ENCODE data around the gene TPSD1. TPM values are rescaled to one million over a fixed set of nuclear protein-coding genes. Genes with fewer than 3 reads are reported as not detected.

Gene TPSD1
- total and polyA plus RNA-seq, 10 of the 15 experiments (the other 5 are each of a cell fraction or from before 2014, with no cell fraction given), result not detected

DNA sequence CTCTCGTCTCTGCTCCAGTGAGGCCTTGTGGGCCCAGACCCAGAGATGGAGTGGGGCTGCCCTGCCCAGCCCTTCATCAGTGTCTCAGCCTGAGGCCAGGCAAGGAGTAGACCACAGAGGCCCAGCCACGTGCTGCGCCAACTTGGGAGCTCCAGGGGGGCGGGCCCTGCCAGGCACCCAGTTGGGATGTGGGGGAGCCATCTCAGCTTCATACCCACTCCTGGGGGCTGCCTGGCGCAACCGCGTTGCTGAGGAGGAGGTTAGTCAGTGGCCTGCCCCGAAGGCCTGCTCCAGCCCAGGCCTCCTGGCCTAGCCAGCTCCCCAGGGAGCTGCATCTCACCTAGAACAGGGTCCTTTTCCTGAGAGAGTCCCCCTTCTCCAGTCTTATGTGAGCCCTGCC is 42.6 kb upstream of the TPSD1 start:
- intact Hi-C loops (cut with micrococcal nuclease; ENCODE audit: unreplicated experiment), result no loop called here
- H3K4me1 ChIP-seq (ENCODE audit: control insufficient read depth, insufficient read depth, low read length), result no peaks in the 10 kb centered on the region
- 43% methylated on average over 8 of the region's 8 CpGs for WGBS (ENCODE audit: insufficient coverage, insufficient replicate concordance, low lambda C conversion rate, missing lambda C conversion rate)
- SMC1A ChIA-PET (ENCODE audit: uncharacterized antibody, unreplicated experiment), result no interaction called here
- POLR2A ChIA-PET, result no interaction called here
- no peak overlapping the region for H2AFZ ChIP-seq (ENCODE audit: control insufficient read depth, low read depth, low read length)
- ATAC-seq (no peak), FAIRE-seq (no peak), DNase-seq (ENCODE audit: low read depth, low spot score) (no peak)
- H3K9ac ChIP-seq (ENCODE audit: control insufficient read depth, insufficient read depth, low read length), result no peak overlapping the region
- H3K4me2 ChIP-seq (ENCODE audit: control insufficient read depth, insufficient read depth), result no peak overlapping the region
- TF ChIP-seq WRNIP1 (IDR thresholded peaks at IDR 0.05; ENCODE audit: borderline replicate concordance, low read depth, low read length), result no peak
- no peaks in the 10 kb centered on the region for H3K79me2 ChIP-seq (ENCODE audit: control insufficient read depth, insufficient read depth, low read length)
- RAD21 ChIA-PET (ENCODE audit: unreplicated experiment), result no interaction called here
- no peaks in the 10 kb centered on the region for H4K20me1 ChIP-seq (ENCODE audit: control insufficient read depth, insufficient read depth)
- H3K27ac ChIP-seq (ENCODE audit: control insufficient read depth, insufficient read depth), result no peak overlapping the region
- no peaks in the 10 kb centered on the region for H3K36me3 ChIP-seq (ENCODE audit: control insufficient read depth in 2 of 2, insufficient read depth in 2 of 2, low read length in 1 of 2)
- no TSS peak for BruUV-seq (replicated peaks)
- H3K27me3 ChIP-seq (replicated peaks in 1 of 2; ENCODE audit: control insufficient read depth in 2 of 2, insufficient read depth in 2 of 2, low read length in 1 of 2), result no peaks in the 10 kb centered on the region
- in situ Hi-C loops (cut with MboI), result no loop called here
- H3K9me3 ChIP-seq (replicated peaks; ENCODE audit: control insufficient read depth, insufficient read depth, low read length), result no peaks in the 10 kb centered on the region
- H3K4me3 ChIP-seq, result no peak overlapping the region
- CTCF ChIA-PET, result no interaction called here

DNA sequence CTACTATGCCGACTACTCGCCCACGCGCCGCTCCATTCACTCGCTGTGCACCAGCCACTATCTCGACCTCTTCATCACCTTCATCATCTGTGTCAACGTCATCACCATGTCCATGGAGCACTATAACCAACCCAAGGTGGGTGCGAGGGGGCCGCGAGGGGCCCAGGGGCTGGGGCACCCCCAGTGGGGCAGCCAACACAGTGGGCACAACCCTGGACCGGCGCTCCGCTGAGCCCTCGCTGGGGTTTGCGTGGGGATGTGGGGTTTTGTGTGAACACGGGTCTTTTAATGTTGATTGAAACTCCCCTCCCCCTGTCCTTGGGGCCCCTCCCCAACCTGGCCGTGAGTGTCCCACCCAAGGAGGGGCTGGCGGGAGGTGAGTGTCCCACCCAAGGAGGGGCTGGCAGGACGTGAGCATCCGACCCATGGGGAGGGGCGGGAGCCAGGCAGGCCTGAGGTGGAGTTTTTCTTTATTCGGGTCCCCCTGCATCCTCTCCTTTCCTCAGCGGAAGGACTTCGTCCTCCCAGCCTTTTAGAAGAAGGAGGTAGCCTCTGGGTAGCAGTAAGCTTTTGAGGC is 42.0 kb upstream of the TPSD1 start:
- intact Hi-C loops (cut with micrococcal nuclease; ENCODE audit: unreplicated experiment) (no loop called here), in situ Hi-C loops (cut with MboI) (no loop called here)
- WGBS (ENCODE audit: insufficient coverage, insufficient replicate concordance, low lambda C conversion rate, missing lambda C conversion rate), result 62% methylated on average over 24 of the region's 25 CpGs
- H3K27me3 ChIP-seq (replicated peaks in 1 of 2; ENCODE audit: control insufficient read depth in 2 of 2, insufficient read depth in 2 of 2, low read length in 1 of 2), result no peaks in the 10 kb centered on the region
- no peaks in the 10 kb centered on the region for H3K36me3 ChIP-seq (ENCODE audit: control insufficient read depth in 2 of 2, insufficient read depth in 2 of 2, low read length in 1 of 2)
- ATAC-seq (no peak), DNase-seq (ENCODE audit: low read depth, low spot score) (no peak), FAIRE-seq (no peak)
- SMC1A ChIA-PET (ENCODE audit: uncharacterized antibody, unreplicated experiment), result no interaction called here
- POLR2A ChIA-PET, result no interaction called here
- no peaks in the 10 kb centered on the region for H3K79me2 ChIP-seq (ENCODE audit: control insufficient read depth, insufficient read depth, low read length)
- CTCF ChIA-PET, result no interaction called here
- no peaks in the 10 kb centered on the region for H3K4me1 ChIP-seq (ENCODE audit: control insufficient read depth, insufficient read depth, low read length)
- no peaks in the 10 kb centered on the region for H3K9me3 ChIP-seq (replicated peaks; ENCODE audit: control insufficient read depth, insufficient read depth, low read length)
- no peak overlapping the region for H3K4me2 ChIP-seq (ENCODE audit: control insufficient read depth, insufficient read depth)
- TF ChIP-seq EZH2 (IDR thresholded peaks at IDR 0.05; ENCODE audit: borderline replicate concordance, control insufficient read depth, low read depth, low read length) (no peak), HDAC2 (IDR thresholded peaks at IDR 0.05) (no peak), STAT1 (conservative IDR thresholded peaks at IDR 0.05) (no peak), ZSCAN29 (IDR thresholded peaks at IDR 0.05) (no peak), ZNF207 (IDR thresholded peaks at IDR 0.05; ENCODE audit: borderline replicate concordance) (no peak), KDM1A (IDR thresholded peaks at IDR 0.05; ENCODE audit: borderline replicate concordance) (no peak), ATF7 (IDR thresholded peaks at IDR 0.05; ENCODE audit: low read depth) (no peak), CTCF (IDR thresholded peaks at IDR 0.05 in 2 of 3, conservative IDR thresholded peaks at IDR 0.05 in 1 of 3; ENCODE audit: control insufficient read depth in 2 of 3, extremely low read depth in 1 of 3, insufficient read depth in 1 of 3, low read depth in 3 of 3, low read length in 3 of 3) (no peak), ZBED1 (IDR thresholded peaks at IDR 0.05; ENCODE audit: borderline replicate concordance) (no peak), SUPT20H (IDR thresholded peaks at IDR 0.05; ENCODE audit: borderline replicate concordance, control insufficient read depth, low read depth, low read length) (no peak)
- TF ChIP-seq, protein P1, sequence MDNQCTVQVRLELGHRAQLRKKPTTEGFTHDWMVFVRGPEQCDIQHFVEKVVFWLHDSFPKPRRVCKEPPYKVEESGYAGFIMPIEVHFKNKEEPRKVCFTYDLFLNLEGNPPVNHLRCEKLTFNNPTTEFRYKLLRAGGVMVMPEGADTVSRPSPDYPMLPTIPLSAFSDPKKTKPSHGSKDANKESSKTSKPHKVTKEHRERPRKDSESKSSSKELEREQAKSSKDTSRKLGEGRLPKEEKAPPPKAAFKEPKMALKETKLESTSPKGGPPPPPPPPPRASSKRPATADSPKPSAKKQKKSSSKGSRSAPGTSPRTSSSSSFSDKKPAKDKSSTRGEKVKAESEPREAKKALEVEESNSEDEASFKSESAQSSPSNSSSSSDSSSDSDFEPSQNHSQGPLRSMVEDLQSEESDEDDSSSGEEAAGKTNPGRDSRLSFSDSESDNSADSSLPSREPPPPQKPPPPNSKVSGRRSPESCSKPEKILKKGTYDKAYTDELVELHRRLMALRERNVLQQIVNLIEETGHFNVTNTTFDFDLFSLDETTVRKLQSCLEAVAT (IDR thresholded peaks at IDR 0.05), result no peak
- no TSS peak for BruUV-seq (replicated peaks)
- no peak overlapping the region for H3K9ac ChIP-seq (ENCODE audit: control insufficient read depth, insufficient read depth, low read length)
- no peak overlapping the region for H3K27ac ChIP-seq (ENCODE audit: control insufficient read depth, insufficient read depth)
- no peak overlapping the region for H2AFZ ChIP-seq (ENCODE audit: control insufficient read depth, low read depth, low read length)
- H3K4me3 ChIP-seq, result no peak overlapping the region
- H4K20me1 ChIP-seq (ENCODE audit: control insufficient read depth, insufficient read depth), result no peaks in the 10 kb centered on the region
- RAD21 ChIA-PET (ENCODE audit: unreplicated experiment), result no interaction called here
